ENCODE measurements around the gene SBK1. TPM values are rescaled to one million over a fixed set of nuclear protein-coding genes. Genes with fewer than 3 reads are reported as not detected.
A peak's percentile ranks its signal among the peaks of the same experiment; 100 is the strongest.

Gene SBK1
- total RNA-seq, 1 donor from 2014 or later: 7.0 TPM

- Mint-ChIP-seq H3K4me1 (ENCODE audit: low read depth, unreplicated experiment) (no peaks in the 10 kb centered on the region), H3K27ac (ENCODE audit: unreplicated experiment) (peak overlapping the region; percentile 14), H3K36me3 (ENCODE audit: low read depth, unreplicated experiment) (no peaks in the 10 kb centered on the region), H3K27me3 (ENCODE audit: low read depth, unreplicated experiment) (peaks cover 5% of the 10 kb centered on the region), H3K4me3 (ENCODE audit: unreplicated experiment) (no peak overlapping the region), H3K9me3 (ENCODE audit: unreplicated experiment) (no peaks in the 10 kb centered on the region)
- TF ChIP-seq EZH2 (IDR thresholded peaks at IDR 0.05; ENCODE audit: insufficient read depth, low read length) (no peak), CTCF (IDR thresholded peaks at IDR 0.05; ENCODE audit: insufficient read depth, low read depth, low read length) (no peak)
- H3K4me1 ChIP-seq (ENCODE audit: insufficient read depth, low read length): peaks cover 3% of the 10 kb centered on the region
- H3K4me3 ChIP-seq (ENCODE audit: insufficient read depth, low read depth, low read length): no peak overlapping the region
- no peak overlapping the region for H3K27ac ChIP-seq (ENCODE audit: low read depth, low read length)
- no peaks in the 10 kb centered on the region for H4K20me1 ChIP-seq (ENCODE audit: insufficient read depth, low read length)
- no peak for FAIRE-seq
- H3K9me3 ChIP-seq (ENCODE audit: insufficient read depth, low read depth, low read length): no peaks in the 10 kb centered on the region
- H3K4me2 ChIP-seq (ENCODE audit: low read length): no peak overlapping the region
- H2AFZ ChIP-seq (ENCODE audit: low read depth, low read length): no peak overlapping the region
- no peaks in the 10 kb centered on the region for H3K27me3 ChIP-seq (ENCODE audit: insufficient read depth, low read length)
- no peak overlapping the region for H3K9ac ChIP-seq (ENCODE audit: low read length)
- H3K36me3 ChIP-seq (ENCODE audit: insufficient read depth, low read length): no peaks in the 10 kb centered on the region
- H3K79me2 ChIP-seq (ENCODE audit: insufficient read depth, low read length): no peaks in the 10 kb centered on the region
- DNase-seq (ENCODE audit: low read depth): no peak
Observed at GRCh38 chr16:28319476-28320022, 27.2 kb downstream of the SBK1 start.

- no peak for FAIRE-seq
- H3K27ac Mint-ChIP-seq (ENCODE audit: unreplicated experiment): no peak overlapping the region
- Histone ChIP-seq H3K27ac (ENCODE audit: low read depth, low read length) (no peak overlapping the region), H3K4me3 (ENCODE audit: insufficient read depth, low read depth, low read length) (no peak overlapping the region), H3K36me3 (ENCODE audit: insufficient read depth, low read length) (no peaks in the 10 kb centered on the region), H3K79me2 (ENCODE audit: insufficient read depth, low read length) (no peaks in the 10 kb centered on the region), H2AFZ (ENCODE audit: low read depth, low read length) (no peak overlapping the region), H3K9me3 (ENCODE audit: insufficient read depth, low read depth, low read length) (no peaks in the 10 kb centered on the region), H3K27me3 (ENCODE audit: insufficient read depth, low read length) (no peaks in the 10 kb centered on the region), H3K4me1 (ENCODE audit: insufficient read depth, low read length) (peaks cover 3% of the 10 kb centered on the region), H4K20me1 (ENCODE audit: insufficient read depth, low read length) (no peaks in the 10 kb centered on the region), H3K4me2 (ENCODE audit: low read length) (no peak overlapping the region), H3K9ac (ENCODE audit: low read length) (no peak overlapping the region)
- no peaks in the 10 kb centered on the region for H3K9me3 Mint-ChIP-seq (ENCODE audit: unreplicated experiment)
- H3K4me3 Mint-ChIP-seq (ENCODE audit: unreplicated experiment): no peak overlapping the region
- DNase-seq (ENCODE audit: low read depth): no peak
- H3K27me3 Mint-ChIP-seq (ENCODE audit: low read depth, unreplicated experiment): peaks cover 5% of the 10 kb centered on the region
- H3K4me1 Mint-ChIP-seq (ENCODE audit: low read depth, unreplicated experiment): no peaks in the 10 kb centered on the region
- no peaks in the 10 kb centered on the region for H3K36me3 Mint-ChIP-seq (ENCODE audit: low read depth, unreplicated experiment)
- TF ChIP-seq CTCF (IDR thresholded peaks at IDR 0.05; ENCODE audit: insufficient read depth, low read depth, low read length): no peak
- no peak for TF ChIP-seq EZH2 (IDR thresholded peaks at IDR 0.05; ENCODE audit: insufficient read depth, low read length)
Observed at GRCh38 chr16:28320023-28320561, 27.8 kb downstream of the SBK1 start.

GRCh38 chr16:28320741-28321140 is 28.4 kb downstream of the SBK1 start:
- Histone ChIP-seq H3K9me3 (ENCODE audit: insufficient read depth, low read depth, low read length) (no peaks in the 10 kb centered on the region), H3K79me2 (ENCODE audit: insufficient read depth, low read length) (no peaks in the 10 kb centered on the region), H2AFZ (ENCODE audit: low read depth, low read length) (no peak overlapping the region), H3K9ac (ENCODE audit: low read length) (no peak overlapping the region), H3K27me3 (ENCODE audit: insufficient read depth, low read length) (no peaks in the 10 kb centered on the region), H3K4me3 (ENCODE audit: insufficient read depth, low read depth, low read length) (no peak overlapping the region), H3K27ac (ENCODE audit: low read depth, low read length) (no peak overlapping the region), H3K36me3 (ENCODE audit: insufficient read depth, low read length) (no peaks in the 10 kb centered on the region), H3K4me2 (ENCODE audit: low read length) (no peak overlapping the region), H3K4me1 (ENCODE audit: insufficient read depth, low read length) (peaks cover 3% of the 10 kb centered on the region), H4K20me1 (ENCODE audit: insufficient read depth, low read length) (no peaks in the 10 kb centered on the region)
- Mint-ChIP-seq H3K27ac (ENCODE audit: unreplicated experiment) (no peak overlapping the region), H3K27me3 (ENCODE audit: low read depth, unreplicated experiment) (peaks cover 10% of the 10 kb centered on the region), H3K4me1 (ENCODE audit: low read depth, unreplicated experiment) (no peaks in the 10 kb centered on the region), H3K36me3 (ENCODE audit: low read depth, unreplicated experiment) (no peaks in the 10 kb centered on the region), H3K9me3 (ENCODE audit: unreplicated experiment) (no peaks in the 10 kb centered on the region), H3K4me3 (ENCODE audit: unreplicated experiment) (no peak overlapping the region)
- FAIRE-seq (no peak), DNase-seq (ENCODE audit: low read depth) (no peak)
- TF ChIP-seq CTCF (IDR thresholded peaks at IDR 0.05; ENCODE audit: insufficient read depth, low read depth, low read length): no peak
- no peak for TF ChIP-seq EZH2 (IDR thresholded peaks at IDR 0.05; ENCODE audit: insufficient read depth, low read length)
